Heart left ventricle (tissue), 16 donors: ENCODE data around the gene USP17L20. TPM values are rescaled to one million over a fixed set of nuclear protein-coding genes. Genes with fewer than 3 reads are reported as not detected.
"Not testable (repeated sequence)": the region's sequence is repeated elsewhere in the genome, so short reads cannot be mapped to it uniquely, and the experiment has no call there.

ENCODE experiments used
- ATAC-seq, 4 donors: fragments of 200-7000 bp; cut with Tn5 transposase; one replicate each; pipeline ENCODE4 v1.9.1; 2020 to 2022; ENCODE audit warnings: moderate library complexity in 4 of 4, mild to moderate bottlenecking in 3 of 4, moderate number of reproducible peaks in 1 of 4
- DNase-seq, 5 donors: peaks; one replicate each; pipeline ENCODE4 v3.0.0-alpha.2; 2020
- H3K27ac ChIP-seq, 12 donors: fragments of 200-600 bp; sonication (generic) in 4 of 12; one replicate each; pipeline versions ENCODE4 v1.5.0 to v1.8.0; 2016 to 2022; ENCODE audit warnings: mild to moderate bottlenecking in 2 of 12
- H3K27me3 ChIP-seq, 9 donors: fragments of 200-600 bp; sonication (generic) in 2 of 9; one replicate each; pipeline versions ENCODE4 v1.5.1 to v1.8.0; 2016 to 2022; ENCODE audit warnings: mild to moderate bottlenecking in 3 of 9
- H3K36me3 ChIP-seq, 9 donors: fragments of 200-600 bp; sonication (generic) in 2 of 9; one replicate each; pipeline versions ENCODE4 v1.5.0 to v1.8.0; 2018 to 2022; ENCODE audit warnings: mild to moderate bottlenecking in 2 of 9
- H3K4me1 ChIP-seq, 12 donors: fragments of 200-600 bp; sonication (generic) in 4 of 12; one replicate each; pipeline versions ENCODE4 v1.5.0 to v1.8.0; 2016 to 2022; ENCODE audit warnings: mild to moderate bottlenecking in 3 of 12
- H3K4me3 ChIP-seq, 12 donors: fragments of 200-600 bp; sonication (generic) in 4 of 12; one replicate each; pipeline versions ENCODE4 v1.5.0 to v1.8.0; 2017 to 2022; ENCODE audit warnings: mild to moderate bottlenecking in 9 of 12, moderate library complexity in 4 of 12
- H3K9me3 ChIP-seq, 12 donors: fragments of 200-600 bp; sonication (generic) in 4 of 12; one replicate each; pipeline versions ENCODE4 v1.5.0 to v1.8.0; 2016 to 2022; ENCODE audit warnings: mild to moderate bottlenecking in 1 of 12
- WGBS, 4 donors: extraction: QIAGEN DNeasy Blood & Tissue Kit in 2 of 4; methylation state at CpG; one replicate each; pipeline versions ENCODE4 v1.1.5 to v1.1.7; 2013 to 2018; 5-methylcytosine and 5-hydroxymethylcytosine counted together
- intact Hi-C, 10 donors: fragments of 100-400 bp; cut with DNase I; formaldehyde crosslinking; loops; one replicate each; pipeline versions ENCODE4 v1.11.1 to v1.14.2; 2022
- polyA plus RNA-seq, 2 donors: library from polyadenylated mRNA; stranded (reverse); fragments of 200-250 nt; gene quantifications; one replicate each; pipeline ENCODE4 v1.2.3, GENCODE V29; 2013
- total RNA-seq, 9 donors: library from RNA; depleted of rRNA in 2 of 9; stranded (reverse); fragments of >200 nt in 2 of 9; fragmentation: NEBNext Ultra II Directional in 3 of 9; extraction: Animal tissue kit (Norgen Biotek cat#: 25700) in 3 of 9; gene quantifications; one replicate each; pipeline versions ENCODE4 v1.1.0 to v1.2.4, GENCODE V29; 2016 to 2023
- donor health status: ischemic (EF 13 %, LVEDD 7.1; RV severe dilation, severe dysfunction).
- donor health status: healthy with polysubstance abuse.
- donor health status: DM: no; HTN: yes; CAD: no.
- donor health status: DM: no; HTN: no; CAD: no.
- donor health status: ischemic (EF 25% LVEDD 6.9; RV normal size, moderate dysfunction).
- donor health status: ischemic (EF 25% LVEDD 5.7; RV mildly dilated, moderate dysfunction).
- donor health status: healthy.
- donor health status: DM: yes; HTN: yes; CAD: no.
- donor health status: ischemic (EF 35%, LVEDD 5.7; RV mildly dilated, moderate dysfunction).
- donor health status: nonischemic (EF 11% LVEDD 7.7; RV severe dilation, severe dysfunction).
- donor health status: DM: yes; HTN: yes; CAD: no.
- donor health status: PGD.
- donor health status: ischemic (EF 29% LVEDD 5.4; RV normal size, mild dysfunction).
- donor health status: nonischemic (EF 23%, LVEDD 6.1; RV moderate dilation, normal function).

Gene USP17L20
- total and polyA plus RNA-seq, 11 donors: not detected

GRCh38 chr4:9247953-9248680 lies 9.8 kb upstream of the USP17L20 start, which contains the start of gene USP17L18:
TSS of gene USP17L18 (plus strand) at chr4:9248630. CDS start at chr4:9248630, 0 bp downstream.
- DNase-seq: peak in 1 of 5 donors; percentile 5
- H3K4me3 ChIP-seq, H3K4me1 ChIP-seq, H3K9me3 ChIP-seq, H3K36me3 ChIP-seq, H3K27me3 ChIP-seq, ATAC-seq, H3K27ac ChIP-seq, intact Hi-C loops: not testable (repeated sequence)
- WGBS, 4 donors: 80 to 92% (median 90%) methylated on average over 10 to 20 of the region's 26 CpGs

DNA sequence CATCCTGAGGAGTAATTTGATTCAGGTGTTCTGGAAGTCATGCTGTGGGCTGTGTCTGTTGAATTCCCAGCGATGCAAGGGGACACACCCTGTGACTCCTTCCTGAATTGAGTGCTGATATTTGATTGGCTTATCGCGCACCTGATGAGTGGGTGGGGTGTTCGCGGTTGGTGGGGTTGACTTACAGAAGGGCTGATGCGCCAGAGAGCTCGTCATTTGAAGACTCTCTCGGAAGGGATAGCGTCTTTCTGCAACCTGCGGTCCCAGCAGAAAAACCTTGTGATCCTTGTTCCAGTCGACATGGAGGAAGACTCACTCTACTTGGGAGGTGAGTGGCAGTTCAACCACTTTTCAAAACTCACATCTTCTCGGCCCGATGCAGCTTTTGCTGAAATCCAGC lies 4.8 kb upstream of the USP17L20 start, which contains the start of gene USP17L19:
TSS of gene USP17L19 (plus strand) at position 301 of the 400 bp plus-strand sequence. CDS start at position 301, 0 bp downstream.
- H3K36me3 ChIP-seq, DNase-seq, H3K4me3 ChIP-seq, H3K27me3 ChIP-seq, intact Hi-C loops, H3K27ac ChIP-seq, H3K9me3 ChIP-seq, H3K4me1 ChIP-seq, ATAC-seq: not testable (repeated sequence)
- WGBS, 4 donors: no CpG with 5 or more reads among the region's 13 CpGs

GRCh38 chr4:9262572-9262971 lies 4.6 kb downstream of the USP17L20 start, which contains the start of gene USP17L21:
TSS of gene USP17L21 (plus strand) at chr4:9262872. CDS start at chr4:9262872, 0 bp downstream.
- DNase-seq, H3K27me3 ChIP-seq, H3K4me1 ChIP-seq, H3K27ac ChIP-seq, ATAC-seq, H3K9me3 ChIP-seq, H3K36me3 ChIP-seq, H3K4me3 ChIP-seq, intact Hi-C loops: not testable (repeated sequence)
- no CpG with 5 or more reads among the region's 13 CpGs for WGBS, 4 donors

- intact Hi-C loops, H3K27me3 ChIP-seq, ATAC-seq, H3K4me3 ChIP-seq, DNase-seq, H3K9me3 ChIP-seq, H3K4me1 ChIP-seq, H3K36me3 ChIP-seq, H3K27ac ChIP-seq: not testable (repeated sequence)
- no CpG with 5 or more reads among the region's 15 CpGs for WGBS, 4 donors
Measured at GRCh38 chr4:9267319-9267718, 9.4 kb downstream of the USP17L20 start, which contains the start of gene USP17L22. TSS of gene USP17L22 (plus strand) at chr4:9267619. CDS start at chr4:9267619, 0 bp downstream.

GRCh38 chr4:9271719-9272118 lies 13.8 kb downstream of the USP17L20 start:
- DNase-seq: peak in 4 of 5 donors; percentile 6 to 73 (median 50)
- H3K9me3 ChIP-seq, H3K4me3 ChIP-seq, H3K36me3 ChIP-seq, H3K27ac ChIP-seq, intact Hi-C loops, H3K27me3 ChIP-seq, H3K4me1 ChIP-seq, ATAC-seq: not testable (repeated sequence)
- 82 to 85% (median 84%) methylated on average over 5 to 8 of the region's 10 CpGs for WGBS, 4 donors

Other genes with a start within 250 kb of the USP17L20 start
- gene FAM90A26, start 87.7 kb upstream of the USP17L20 start, total RNA-seq: not detected
- not detected for gene FAM90A26, start 87.7 kb upstream of the USP17L20 start, polyA plus RNA-seq
- not detected for gene USP17L10, start 47.5 kb upstream of the USP17L20 start, total RNA-seq
- gene USP17L10, start 47.5 kb upstream of the USP17L20 start, polyA plus RNA-seq: not detected
- not detected for gene USP17L11, start 42.7 kb upstream of the USP17L20 start, total RNA-seq
- not detected for gene USP17L11, start 42.7 kb upstream of the USP17L20 start, polyA plus RNA-seq
- not detected for gene USP17L12, start 38.0 kb upstream of the USP17L20 start, total RNA-seq
- not detected for gene USP17L12, start 38.0 kb upstream of the USP17L20 start, polyA plus RNA-seq
- gene USP17L13, start 33.2 kb upstream of the USP17L20 start, total RNA-seq: not detected
- gene USP17L13, start 33.2 kb upstream of the USP17L20 start, polyA plus RNA-seq: not detected
- gene USP17L15, start 23.7 kb upstream of the USP17L20 start, total RNA-seq: not detected
- gene USP17L15, start 23.7 kb upstream of the USP17L20 start, polyA plus RNA-seq: not detected
- not detected for gene USP17L17, start 14.2 kb upstream of the USP17L20 start, total RNA-seq
- not detected for gene USP17L17, start 14.2 kb upstream of the USP17L20 start, polyA plus RNA-seq
- not detected for gene USP17L18, start 9.5 kb upstream of the USP17L20 start, total RNA-seq
- gene USP17L18, start 9.5 kb upstream of the USP17L20 start, polyA plus RNA-seq: not detected
- gene USP17L19, start 4.7 kb upstream of the USP17L20 start, total RNA-seq: not detected
- gene USP17L19, start 4.7 kb upstream of the USP17L20 start, polyA plus RNA-seq: not detected
- not detected for gene USP17L21, start 4.7 kb downstream of the USP17L20 start, total RNA-seq
- not detected for gene USP17L21, start 4.7 kb downstream of the USP17L20 start, polyA plus RNA-seq
- not detected for gene USP17L22, start 9.5 kb downstream of the USP17L20 start, total RNA-seq
- not detected for gene USP17L22, start 9.5 kb downstream of the USP17L20 start, polyA plus RNA-seq
- not detected for gene USP17L24, start 67.0 kb downstream of the USP17L20 start, total RNA-seq
- gene USP17L24, start 67.0 kb downstream of the USP17L20 start, polyA plus RNA-seq: not detected
- not detected for gene USP17L25, start 71.8 kb downstream of the USP17L20 start, total RNA-seq
- gene USP17L25, start 71.8 kb downstream of the USP17L20 start, polyA plus RNA-seq: not detected
- not detected for gene USP17L26, start 76.5 kb downstream of the USP17L20 start, total RNA-seq
- not detected for gene USP17L26, start 76.5 kb downstream of the USP17L20 start, polyA plus RNA-seq
- gene USP17L5, start 81.3 kb downstream of the USP17L20 start, total RNA-seq: not detected
- gene USP17L5, start 81.3 kb downstream of the USP17L20 start, polyA plus RNA-seq: not detected
- gene USP17L27, start 86.0 kb downstream of the USP17L20 start, total RNA-seq: not detected
- gene USP17L27, start 86.0 kb downstream of the USP17L20 start, polyA plus RNA-seq: not detected
- not detected for gene USP17L28, start 90.8 kb downstream of the USP17L20 start, total RNA-seq
- gene USP17L28, start 90.8 kb downstream of the USP17L20 start, polyA plus RNA-seq: not detected
- not detected for gene USP17L29, start 95.5 kb downstream of the USP17L20 start, total RNA-seq
- not detected for gene USP17L29, start 95.5 kb downstream of the USP17L20 start, polyA plus RNA-seq
- not detected for gene USP17L30, start 105.0 kb downstream of the USP17L20 start, total RNA-seq
- gene USP17L30, start 105.0 kb downstream of the USP17L20 start, polyA plus RNA-seq: not detected
- not detected for gene DEFB131A, start 186.3 kb downstream of the USP17L20 start, total RNA-seq
- gene DEFB131A, start 186.3 kb downstream of the USP17L20 start, polyA plus RNA-seq: not detected